GM18868 (cell line): Measurements from ENCODE around the gene VTN.

Source experiments
- ATAC-seq: cut with Tn5 transposase; IDR thresholded peaks from one replicate; pipeline ENCODE4 v1.9.1; 2021; ENCODE audit warnings: mild to moderate bottlenecking, moderate library complexity; ENCODE audit not compliant: unreplicated experiment

VTN gene

GRCh38 chr17:28395968-28396367 is 25.9 kb upstream of the VTN start:
- ATAC-seq, result no peak

GRCh38 chr17:28395426-28395825 is 25.3 kb upstream of the VTN start:
- ATAC-seq, result no peak

GRCh38 chr17:28394337-28395116 is 24.4 kb upstream of the VTN start:
- ATAC-seq, result no peak

GRCh38 chr17:28392491-28392890 is 22.4 kb upstream of the VTN start:
- ATAC-seq, result no peak

GRCh38 chr17:28391401-28391800 is 21.3 kb upstream of the VTN start:
- no peak for ATAC-seq

- no peak for ATAC-seq
Measured at GRCh38 chr17:28390984-28391383, 20.9 kb upstream of the VTN start.

- ATAC-seq, result no peak
Measured at GRCh38 chr17:28390563-28390962, 20.5 kb upstream of the VTN start.

GRCh38 chr17:28390141-28390540 is 20.0 kb upstream of the VTN start:
- ATAC-seq, result no peak

GRCh38 chr17:28388106-28388505 is 18.0 kb upstream of the VTN start:
- ATAC-seq, result no peak

- no peak for ATAC-seq
Measured at GRCh38 chr17:28386391-28386790, 16.3 kb upstream of the VTN start.

- no peak for ATAC-seq
Measured at GRCh38 chr17:28385406-28385805, 15.3 kb upstream of the VTN start.

GRCh38 chr17:28385037-28385400 is 14.9 kb upstream of the VTN start:
- no peak for ATAC-seq

- no peak for ATAC-seq
Measured at GRCh38 chr17:28384281-28385036, 14.4 kb upstream of the VTN start.

GRCh38 chr17:28381141-28381825 is 11.2 kb upstream of the VTN start:
- no peak for ATAC-seq

GRCh38 chr17:28379814-28380801 is 10.0 kb upstream of the VTN start:
- ATAC-seq, result no peak

- no peak for ATAC-seq
Measured at GRCh38 chr17:28372945-28373274, 2.8 kb upstream of the VTN start.

- ATAC-seq, result no peak
Measured at GRCh38 chr17:28372203-28372944, 2.3 kb upstream of the VTN start.

- peak; percentile 87 for ATAC-seq
Measured at GRCh38 chr17:28371245-28372202, 1.4 kb upstream of the VTN start, which contains the start of gene SARM1. Gene SARM1, plus strand, starts transcription at chr17:28371694. Its CDS starts 339 bp downstream, at chr17:28372033.

- no peak for ATAC-seq
Measured at GRCh38 chr17:28370744-28371103, 617 bp upstream of the VTN start.
